Measurements from ENCODE around the gene NCKAP5. TPM values are rescaled to one million over a fixed set of nuclear protein-coding genes. Genes with fewer than 3 reads are reported as not detected.

The NCKAP5 gene
- total and polyA plus RNA-seq, 11 donors = 0.51 to 10.5 (median 5.2) TPM

GRCh38 chr2:133424876-133425275, 143.4 kb downstream of the NCKAP5 start:
- DNase-seq (no peak), ATAC-seq (no peak)
- Histone ChIP-seq H3K9me3 (peaks cover 0 to 4% (median 0%) of the 10 kb centered on the region in 12 donors), H3K27me3 (no peaks in the 10 kb centered on the region), H3K36me3 (no peaks in the 10 kb centered on the region), H3K27ac (no peak overlapping the region), H3K4me3 (no peak overlapping the region), H3K4me1 (peaks cover 0 to 17% (median 0%) of the 10 kb centered on the region in 12 donors)
- no peak for TF ChIP-seq CTCF (IDR thresholded peaks at IDR 0.05)
- no peak for TF ChIP-seq POLR2A (IDR thresholded peaks at IDR 0.05)
- intact Hi-C loops (cut with DNase I) = loop anchor here in 1 of 10 donors (10.0 kb wide), 1 partner anchor 350 kb away; no protein-coding TSS in a partner anchor
- WGBS, 4 donors = 92 to 98% (median 96%) methylated on average over 2 of the region's 2 CpGs

- WGBS, 4 donors = 43 to 60% (median 50%) methylated on average over 5 of the region's 5 CpGs
- no peak overlapping the region for H3K4me3 ChIP-seq
- H3K36me3 ChIP-seq = no peaks in the 10 kb centered on the region
- peaks cover 0 to 17% (median 0%) of the 10 kb centered on the region in 12 donors for H3K4me1 ChIP-seq
- intact Hi-C loops (cut with DNase I) = loop anchor here in 1 of 10 donors (10.0 kb wide), 1 partner anchor 352 kb away; no protein-coding TSS in a partner anchor
- H3K9me3 ChIP-seq = no peaks in the 10 kb centered on the region
- ATAC-seq (no peak), DNase-seq (no peak)
- H3K27ac ChIP-seq = no peak overlapping the region
- no peak for TF ChIP-seq POLR2A (IDR thresholded peaks at IDR 0.05)
- no peak for TF ChIP-seq CTCF (IDR thresholded peaks at IDR 0.05)
- no peaks in the 10 kb centered on the region for H3K27me3 ChIP-seq
Observed at GRCh38 chr2:133422931-133423351, 145.3 kb downstream of the NCKAP5 start.

- Histone ChIP-seq H3K27ac (peak overlapping the region in 6 of 12 donors; percentile 13 to 58 (median 26)), H3K4me3 (no peak overlapping the region), H3K4me1 (peaks cover 0 to 17% (median 0%) of the 10 kb centered on the region in 12 donors), H3K27me3 (no peaks in the 10 kb centered on the region), H3K36me3 (no peaks in the 10 kb centered on the region), H3K9me3 (no peaks in the 10 kb centered on the region)
- 33 to 46% (median 39%) methylated on average over 4 of the region's 4 CpGs for WGBS, 4 donors
- intact Hi-C loops (cut with DNase I) = loop anchor here in 1 of 10 donors (10.0 kb wide), 1 partner anchor 353 kb away; no protein-coding TSS in a partner anchor
- ATAC-seq (peak; percentile 93 to 96 (median 94)), DNase-seq (peak in 4 of 5 donors; percentile 23 to 58 (median 42))
- TF ChIP-seq POLR2A (IDR thresholded peaks at IDR 0.05) (no peak), CTCF (IDR thresholded peaks at IDR 0.05) (peak in 5 of 12 donors; percentile 5 to 31 (median 15))
Observed at GRCh38 chr2:133421516-133422324, 146.5 kb downstream of the NCKAP5 start.

- no peak for DNase-seq
- Histone ChIP-seq H3K36me3 (no peaks in the 10 kb centered on the region), H3K27me3 (no peaks in the 10 kb centered on the region), H3K4me1 (peaks cover 0 to 25% (median 1%) of the 10 kb centered on the region in 12 donors), H3K9me3 (no peaks in the 10 kb centered on the region), H3K27ac (peak overlapping the region in 1 of 12 donors; percentile 58), H3K4me3 (no peak overlapping the region)
- no peak for ATAC-seq
- intact Hi-C loops (cut with DNase I) = loop anchor here in 1 of 10 donors (10.0 kb wide), 1 partner anchor 354 kb away; no protein-coding TSS in a partner anchor
- TF ChIP-seq CTCF (IDR thresholded peaks at IDR 0.05) = no peak
- no peak for TF ChIP-seq POLR2A (IDR thresholded peaks at IDR 0.05)
- WGBS, 4 donors = 73 to 88% (median 84%) methylated on average over 6 of the region's 6 CpGs
Observed at GRCh38 chr2:133420788-133421187, 147.5 kb downstream of the NCKAP5 start.
